GM12878 (cell line): Measurements from ENCODE around the gene MRPL42. TPM values are rescaled to one million over a fixed set of nuclear protein-coding genes. Genes with fewer than 3 reads are reported as not detected.

Experiments
- ATAC-seq: fragments of 200-7000 bp; cut with Tn5 transposase; 3 replicates; pipeline ENCODE4 v1.9.1; 2020; ENCODE audit warnings: mild to moderate bottlenecking, moderate library complexity
- BruUV-seq: library from RNA; stranded (reverse); fragments of 400-500 nt; replicated peaks from 2 replicates; lab custom pipeline; 2021; lab: Mats Ljungman, UMichigan
- CTCF ChIA-PET: fragments of 300-600 bp; sonication (Branson Sonifier 250); formaldehyde crosslinking; extraction: SDS; loops from one replicate; lab custom pipeline; 2021; ENCODE audit warnings: inconsistent platforms; lab: Yijun Ruan, JAX
- POLR2A ChIA-PET: fragments of 350-600 bp; formaldehyde crosslinking; extraction: SDS; loops from one replicate; lab custom pipeline; 2021; ENCODE audit warnings: inconsistent platforms; lab: Charles Lee
- RAD21 ChIA-PET: fragments of 300-600 bp; sonication (Branson Sonifier 250); formaldehyde crosslinking; loops from one replicate; lab custom pipeline; 2023; ENCODE audit warnings: antibody characterized with exemption; ENCODE audit not compliant: unreplicated experiment; lab: Charles Lee
- SMC1A ChIA-PET: fragments of 300-600 bp; sonication (Branson Sonifier 250); formaldehyde crosslinking; loops from one replicate; lab custom pipeline; 2023; ENCODE audit not compliant: unreplicated experiment, uncharacterized antibody; lab: Charles Lee
- DNase-seq: peaks from one replicate; pipeline ENCODE4 v3.0.0-alpha.2; 2011; ENCODE audit warnings: low read depth, low spot score
- FAIRE-seq: peaks from 3 replicates; lab custom pipeline; 2011; peaks lifted over from hg19 to GRCh38; lab: Jason Lieb, UNC
- H2AFZ ChIP-seq: 2 replicates; pipeline ENCODE4 v1.6.0; 2011; ENCODE audit warnings: low read depth, low read length, control low read depth; ENCODE audit not compliant: control insufficient read depth
- H3K27ac ChIP-seq: 2 replicates; pipeline ENCODE4 v1.5.1; 2011; ENCODE audit warnings: control low read depth; ENCODE audit not compliant: control insufficient read depth, insufficient read depth
- H3K27me3 ChIP-seq, 2 experiments: replicated peaks in 1 of 2; 2 replicates each; pipeline versions ENCODE4 v1.6.0 to v1.6.1; 2011; ENCODE audit warnings: low read length in 1 of 2; ENCODE audit not compliant: control insufficient read depth in 2 of 2, insufficient read depth in 2 of 2
- H3K36me3 ChIP-seq, 2 experiments: 2 replicates each; pipeline ENCODE4 v1.5.1; 2011; ENCODE audit warnings: low read length in 1 of 2; ENCODE audit not compliant: control insufficient read depth in 2 of 2, insufficient read depth in 2 of 2
- H3K4me1 ChIP-seq: 2 replicates; pipeline ENCODE4 v1.6.1; 2011; ENCODE audit warnings: mild to moderate bottlenecking, low read length, moderate library complexity, mixed read lengths; ENCODE audit not compliant: control insufficient read depth, insufficient read depth
- H3K4me2 ChIP-seq: 2 replicates; pipeline ENCODE4 v1.6.0; 2011; ENCODE audit warnings: control low read depth; ENCODE audit not compliant: control insufficient read depth, insufficient read depth
- H3K4me3 ChIP-seq: fragments of 200-600 bp; sonication (generic); 2 replicates; pipeline ENCODE4 v1.5.1; 2016
- H3K79me2 ChIP-seq: 2 replicates; pipeline ENCODE4 v1.6.0; 2011; ENCODE audit warnings: low read length; ENCODE audit not compliant: control insufficient read depth, insufficient read depth
- H3K9ac ChIP-seq: 2 replicates; pipeline ENCODE4 v1.8.0; 2011; ENCODE audit warnings: low read length, control low read depth, mixed read lengths; ENCODE audit not compliant: control insufficient read depth, insufficient read depth
- H3K9me3 ChIP-seq: replicated peaks from 3 replicates; pipeline ENCODE4 v1.5.1; 2011; ENCODE audit warnings: mild to moderate bottlenecking, low read length; ENCODE audit not compliant: control insufficient read depth, insufficient read depth
- H4K20me1 ChIP-seq: 2 replicates; pipeline ENCODE4 v1.6.0; 2011; ENCODE audit not compliant: control insufficient read depth, insufficient read depth
- ASH2L ChIP-seq: fragments of 300-600, 200-600 bp; sonication (generic); IDR thresholded peaks from 2 replicates; pipeline ENCODE4 v1.6.1; 2017; ENCODE audit warnings: low read depth, mild to moderate bottlenecking, borderline replicate concordance
- BCL11A ChIP-seq: IDR thresholded peaks from 2 replicates; pipeline ENCODE4 v1.6.1; 2011; ENCODE audit warnings: low read depth, low read length
- BMI1 ChIP-seq: fragments of 450-650 bp; IDR thresholded peaks from 2 replicates; pipeline ENCODE4 v1.6.1; 2016; ENCODE audit warnings: mild to moderate bottlenecking, moderate library complexity, borderline replicate concordance
- HCFC1 ChIP-seq: fragments of 150-350 bp; IDR thresholded peaks from 2 replicates; pipeline ENCODE4 v1.6.1; 2014; ENCODE audit warnings: low read length
- JUND ChIP-seq: IDR thresholded peaks from 2 replicates; pipeline ENCODE4 v1.6.1; 2012; ENCODE audit warnings: low read depth, mild to moderate bottlenecking, low read length, improper control_type of control experiment, moderate library complexity
- KDM1A ChIP-seq: fragments of 200-600 bp; sonication (generic); IDR thresholded peaks from 2 replicates; pipeline ENCODE4 v1.6.1; 2016; ENCODE audit warnings: borderline replicate concordance
- MYC ChIP-seq: IDR thresholded peaks from 2 replicates; pipeline ENCODE4 v1.6.1; 2011; ENCODE audit warnings: mild to moderate bottlenecking, low read length, moderate library complexity, inconsistent platforms; ENCODE audit not compliant: insufficient read depth, insufficient replicate concordance, insufficient read length, severe bottlenecking
- NFIC ChIP-seq: IDR thresholded peaks from 2 replicates; pipeline ENCODE4 v1.6.1; 2012; ENCODE audit warnings: low read depth, mild to moderate bottlenecking, inconsistent platforms, low read length, moderate library complexity
- NFXL1 ChIP-seq: fragments of 450-650 bp; IDR thresholded peaks from 2 replicates; pipeline ENCODE4 v1.6.1; 2017; ENCODE audit warnings: antibody characterized with exemption, mild to moderate bottlenecking, borderline replicate concordance
- POLR2A ChIP-seq: IDR thresholded peaks from 2 replicates; pipeline ENCODE4 v1.6.1; 2011; ENCODE audit warnings: low read depth, mild to moderate bottlenecking, low read length
- RAD21 ChIP-seq: IDR thresholded peaks from 2 replicates; pipeline ENCODE4 v1.6.1; 2011; ENCODE audit warnings: mild to moderate bottlenecking, low read depth, low read length, moderate library complexity; ENCODE audit not compliant: insufficient read depth
- RCOR1 ChIP-seq: conservative IDR thresholded peaks from 2 replicates; pipeline ENCODE4 v1.6.1; 2012; ENCODE audit warnings: low read depth, low read length, improper control_type of control experiment
- RFX5 ChIP-seq: IDR thresholded peaks from 2 replicates; pipeline ENCODE4 v1.6.1; 2011; ENCODE audit warnings: low read depth, low read length, improper control_type of control experiment
- RUNX3 ChIP-seq: IDR thresholded peaks from 2 replicates; pipeline ENCODE4 v1.6.1; 2012; ENCODE audit warnings: low read length, inconsistent platforms
- ZNF592 ChIP-seq: fragments of 450-650 bp; IDR thresholded peaks from 2 replicates; pipeline ENCODE4 v1.6.1; 2017; ENCODE audit warnings: mild to moderate bottlenecking, moderate library complexity
- WGBS: methylation state at CpG from one replicate; pipeline ENCODE4 v1.1.6; 2016; ENCODE audit warnings: low lambda C conversion rate; ENCODE audit not compliant: insufficient replicate concordance, insufficient coverage; ENCODE audit errors: missing lambda C conversion rate; 5-methylcytosine and 5-hydroxymethylcytosine counted together
- in situ Hi-C: fragments of 300-500 bp; cut with MboI; formaldehyde crosslinking; loops from 9 replicates; pipeline ENCODE4 v1.14.3; 2018; ENCODE audit warnings: mixed read lengths
- intact Hi-C: fragments of 100-400 bp; cut with micrococcal nuclease; formaldehyde crosslinking; loops from one replicate; pipeline ENCODE4 v1.14.2; 2022; ENCODE audit not compliant: unreplicated experiment
- polyA plus RNA-seq, 11 experiments: library from polyadenylated mRNA; depleted of rRNA in 4 of 11; unstranded in 6 of 11; stranded (reverse) in 5 of 11; fragments of >200 nt; fragmentation: Nextera tagmentation in 4 of 11; fragmentation: Illumina TruSeq in 1 of 11; extraction: Ambion mirVana in 4 of 11; extraction: Trizol in 1 of 11; gene quantifications; 1 replicate in 1 of 11; 2 replicates in 10 of 11; pipeline versions ENCODE4 v1.2.1 to v1.2.3, GENCODE V29; 2011 to 2016; ENCODE audit warnings: inconsistent platforms in 2 of 11, missing spikeins in 2 of 11, low read depth in 1 of 11
- total RNA-seq, 4 experiments: library from RNA; depleted of rRNA in 3 of 4; stranded (reverse); fragments of >200 nt in 3 of 4; fragmentation: Illumina TruSeq in 1 of 4; extraction: Trizol in 1 of 4; gene quantifications; 2 replicates each; pipeline versions ENCODE4 v1.2.1 to v1.2.3, GENCODE V29; 2013 to 2021

MRPL42 gene
- total and polyA plus RNA-seq, 10 of the 15 experiments (the other 5 are each of a cell fraction or from before 2014, with no cell fraction given), result 65.1 to 427 (median 126) TPM

DNA sequence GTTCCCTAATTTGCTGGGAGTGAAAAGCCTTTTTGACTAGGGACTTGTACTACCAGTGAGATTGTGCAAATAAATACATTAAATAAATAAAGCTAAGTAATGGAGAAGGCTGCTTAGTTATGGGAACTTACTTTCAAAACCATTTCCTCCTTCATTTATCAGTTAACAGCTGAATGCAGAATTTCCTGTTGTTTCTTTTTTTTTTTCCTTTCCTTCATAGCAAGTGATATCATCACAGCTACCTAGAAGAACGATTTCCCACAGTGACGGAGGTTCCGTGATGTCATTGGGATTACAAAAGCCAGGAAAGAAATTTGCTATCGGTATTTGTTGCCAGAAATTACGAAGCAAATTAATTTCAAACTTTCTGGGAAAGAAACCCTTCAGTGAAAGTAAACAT, 63.0 kb downstream of the MRPL42 start:
- Histone ChIP-seq H3K27ac (no peak overlapping the region), H3K4me2 (no peak overlapping the region), H2AFZ (no peak overlapping the region), H3K9ac (no peak overlapping the region), H3K9me3 (no peaks in the 10 kb centered on the region; the same call in 2 of the 3 replicates), H3K79me2 (no peaks in the 10 kb centered on the region), H3K4me3 (no peak overlapping the region), H3K36me3 (no peaks in the 10 kb centered on the region), H4K20me1 (no peaks in the 10 kb centered on the region), H3K27me3 (no peaks in the 10 kb centered on the region; a peak in 1 of 4 replicates), H3K4me1 (no peaks in the 10 kb centered on the region)
- no peak for FAIRE-seq
- BruUV-seq, result no TSS peak
- in situ Hi-C loops (no loop called here), intact Hi-C loops (no loop called here)
- 60% methylated on average over 5 of the region's 5 CpGs for WGBS
- RAD21 ChIA-PET, result no interaction called here
- POLR2A ChIA-PET, result no interaction called here
- DNase-seq, result no peak
- TF ChIP-seq HCFC1 (no peak), JUND (no peak), MYC (no peak), ASH2L (no peak), RFX5 (no peak), ZNF592 (no peak), BMI1 (no peak), KDM1A (no peak), POLR2A (no peak), RUNX3 (no peak), RAD21 (no peak), NFIC (no peak), RCOR1 (no peak), NFXL1 (no peak), BCL11A (no peak)
- no peak for ATAC-seq
- SMC1A ChIA-PET, result interaction anchor here (0.7 kb wide), 1 partner anchor 12 kb away, joined by 4 read pairs; no protein-coding TSS in a partner anchor
- CTCF ChIA-PET, result interaction anchor here (0.6 to 0.7 kb wide), 2 partner anchors 28 to 281 kb away, joined by 3 to 5 read pairs; no protein-coding TSS in a partner anchor
